ENCODE measurements around the gene SPATA33.
"Not testable (repeated sequence)": the region's sequence is repeated elsewhere in the genome, so short reads cannot be mapped to it uniquely, and the experiment has no call there.

SPATA33 gene

DNA sequence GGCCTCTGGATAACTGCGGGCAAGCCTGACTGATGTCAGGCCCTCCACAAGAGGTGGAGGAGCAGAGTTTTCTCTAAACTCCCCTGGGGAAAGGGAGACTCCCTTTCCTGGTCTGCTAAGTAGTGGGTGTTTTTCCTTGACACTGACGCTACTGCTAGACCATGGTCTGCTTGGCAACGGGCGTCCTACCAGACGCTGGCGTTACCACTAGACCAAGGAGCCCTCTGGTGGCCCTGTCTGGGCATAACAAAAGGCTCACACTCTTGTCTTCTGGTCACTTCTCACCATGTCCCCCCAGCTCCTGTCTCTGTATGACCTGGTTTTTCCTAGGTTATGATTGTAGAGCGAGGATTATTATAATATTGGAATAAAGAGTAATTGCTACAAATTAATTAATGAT, 9.4 kb downstream of the SPATA33 start:
- not testable (repeated sequence) for H3K27ac Mint-ChIP-seq; H3K27me3 Mint-ChIP-seq (ENCODE audit: low read depth); H3K4me3 Mint-ChIP-seq; H3K4me1 Mint-ChIP-seq; H3K9me3 Mint-ChIP-seq
- TF ChIP-seq, protein P1, sequence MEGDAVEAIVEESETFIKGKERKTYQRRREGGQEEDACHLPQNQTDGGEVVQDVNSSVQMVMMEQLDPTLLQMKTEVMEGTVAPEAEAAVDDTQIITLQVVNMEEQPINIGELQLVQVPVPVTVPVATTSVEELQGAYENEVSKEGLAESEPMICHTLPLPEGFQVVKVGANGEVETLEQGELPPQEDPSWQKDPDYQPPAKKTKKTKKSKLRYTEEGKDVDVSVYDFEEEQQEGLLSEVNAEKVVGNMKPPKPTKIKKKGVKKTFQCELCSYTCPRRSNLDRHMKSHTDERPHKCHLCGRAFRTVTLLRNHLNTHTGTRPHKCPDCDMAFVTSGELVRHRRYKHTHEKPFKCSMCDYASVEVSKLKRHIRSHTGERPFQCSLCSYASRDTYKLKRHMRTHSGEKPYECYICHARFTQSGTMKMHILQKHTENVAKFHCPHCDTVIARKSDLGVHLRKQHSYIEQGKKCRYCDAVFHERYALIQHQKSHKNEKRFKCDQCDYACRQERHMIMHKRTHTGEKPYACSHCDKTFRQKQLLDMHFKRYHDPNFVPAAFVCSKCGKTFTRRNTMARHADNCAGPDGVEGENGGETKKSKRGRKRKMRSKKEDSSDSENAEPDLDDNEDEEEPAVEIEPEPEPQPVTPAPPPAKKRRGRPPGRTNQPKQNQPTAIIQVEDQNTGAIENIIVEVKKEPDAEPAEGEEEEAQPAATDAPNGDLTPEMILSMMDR (IDR thresholded peaks at IDR 0.05; ENCODE audit: unreplicated experiment in 3 of 3) = peak in 1 of 3 experiments; percentile 37
- peaks cover 45% of the 10 kb centered on the region for H3K36me3 Mint-ChIP-seq (ENCODE audit: low read depth)

DNA sequence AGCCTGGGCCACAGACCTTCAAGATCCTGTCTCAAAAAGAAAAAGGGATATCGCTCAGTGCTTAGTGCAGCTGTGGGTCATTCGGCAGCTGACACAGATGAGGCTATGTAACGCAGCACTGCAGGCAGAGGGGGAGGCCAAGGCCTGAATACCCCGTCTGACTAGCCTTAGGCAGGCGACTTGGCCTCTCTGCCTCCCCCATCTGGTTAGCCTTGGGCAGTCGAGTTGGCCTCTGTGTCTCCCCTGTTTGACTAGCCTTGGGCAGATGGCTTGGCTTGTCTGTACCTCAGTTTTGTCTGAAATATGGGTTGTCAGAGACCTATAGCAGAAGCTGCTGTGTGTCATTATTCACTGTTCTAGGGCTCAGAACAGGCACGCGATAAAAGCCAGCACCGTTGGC, 10.0 kb downstream of the SPATA33 start:
- TF ChIP-seq, protein P1 (IDR thresholded peaks at IDR 0.05; ENCODE audit: unreplicated experiment in 3 of 3) = no peak
- Mint-ChIP-seq H3K36me3 (ENCODE audit: low read depth) (peaks cover 46% of the 10 kb centered on the region), H3K27me3 (ENCODE audit: low read depth) (peaks cover 3% of the 10 kb centered on the region), H3K27ac (no peak overlapping the region), H3K4me3 (no peak overlapping the region), H3K9me3 (peaks cover 9% of the 10 kb centered on the region), H3K4me1 (no peaks in the 10 kb centered on the region)

DNA sequence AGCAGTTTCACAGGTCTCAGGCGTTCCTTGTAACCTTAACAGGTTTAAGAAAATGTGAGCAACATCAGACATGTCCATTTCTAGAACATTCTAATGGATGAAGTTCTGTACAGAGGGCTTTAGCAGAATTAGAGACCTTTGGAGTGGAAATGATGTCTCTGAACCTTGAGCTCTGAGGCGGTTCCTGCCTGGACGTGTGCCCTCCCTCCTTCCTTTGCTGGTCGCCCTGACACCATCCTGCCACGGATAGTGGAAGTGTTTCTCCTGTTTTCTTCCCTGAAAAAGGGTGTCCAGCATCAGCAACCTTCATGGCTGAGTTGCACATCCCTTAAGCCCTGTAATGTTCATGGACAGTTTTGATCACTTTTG, 11.1 kb downstream of the SPATA33 start:
- TF ChIP-seq, protein P1 (IDR thresholded peaks at IDR 0.05; ENCODE audit: unreplicated experiment in 3 of 3) = no peak
- Mint-ChIP-seq H3K9me3 (peaks cover 9% of the 10 kb centered on the region), H3K27me3 (ENCODE audit: low read depth) (peaks cover 3% of the 10 kb centered on the region), H3K4me3 (no peak overlapping the region), H3K4me1 (no peaks in the 10 kb centered on the region), H3K27ac (no peak overlapping the region), H3K36me3 (ENCODE audit: low read depth) (peaks cover 39% of the 10 kb centered on the region)

DNA sequence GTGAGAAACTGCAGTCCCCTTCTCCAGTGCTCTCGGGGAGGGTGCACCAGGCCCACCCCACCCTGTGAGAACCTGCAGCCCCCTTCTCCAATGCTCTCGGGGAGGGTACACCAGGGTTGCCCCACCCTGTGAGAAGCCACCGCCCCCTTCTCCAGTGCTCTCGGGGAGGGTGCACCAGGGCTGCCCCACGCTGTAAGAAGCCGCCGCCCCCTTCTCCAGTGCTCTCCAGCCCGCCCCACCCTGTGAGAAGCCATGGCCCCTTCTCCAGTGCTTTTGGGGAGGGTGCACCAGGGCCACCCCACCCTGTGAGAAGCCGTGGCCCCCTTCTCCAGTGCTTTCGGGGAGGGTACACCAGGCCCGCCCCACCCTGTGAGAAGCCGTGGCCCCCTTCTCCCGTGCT, 12.1 kb downstream of the SPATA33 start:
- TF ChIP-seq, protein P1 (IDR thresholded peaks at IDR 0.05; ENCODE audit: unreplicated experiment in 3 of 3) = no peak
- H3K27ac Mint-ChIP-seq = no peak overlapping the region
- no peak overlapping the region for H3K4me3 Mint-ChIP-seq
- peaks cover 9% of the 10 kb centered on the region for H3K9me3 Mint-ChIP-seq
- H3K4me1 Mint-ChIP-seq = no peaks in the 10 kb centered on the region
- peaks cover 3% of the 10 kb centered on the region for H3K27me3 Mint-ChIP-seq (ENCODE audit: low read depth)
- peaks cover 32% of the 10 kb centered on the region for H3K36me3 Mint-ChIP-seq (ENCODE audit: low read depth)

DNA sequence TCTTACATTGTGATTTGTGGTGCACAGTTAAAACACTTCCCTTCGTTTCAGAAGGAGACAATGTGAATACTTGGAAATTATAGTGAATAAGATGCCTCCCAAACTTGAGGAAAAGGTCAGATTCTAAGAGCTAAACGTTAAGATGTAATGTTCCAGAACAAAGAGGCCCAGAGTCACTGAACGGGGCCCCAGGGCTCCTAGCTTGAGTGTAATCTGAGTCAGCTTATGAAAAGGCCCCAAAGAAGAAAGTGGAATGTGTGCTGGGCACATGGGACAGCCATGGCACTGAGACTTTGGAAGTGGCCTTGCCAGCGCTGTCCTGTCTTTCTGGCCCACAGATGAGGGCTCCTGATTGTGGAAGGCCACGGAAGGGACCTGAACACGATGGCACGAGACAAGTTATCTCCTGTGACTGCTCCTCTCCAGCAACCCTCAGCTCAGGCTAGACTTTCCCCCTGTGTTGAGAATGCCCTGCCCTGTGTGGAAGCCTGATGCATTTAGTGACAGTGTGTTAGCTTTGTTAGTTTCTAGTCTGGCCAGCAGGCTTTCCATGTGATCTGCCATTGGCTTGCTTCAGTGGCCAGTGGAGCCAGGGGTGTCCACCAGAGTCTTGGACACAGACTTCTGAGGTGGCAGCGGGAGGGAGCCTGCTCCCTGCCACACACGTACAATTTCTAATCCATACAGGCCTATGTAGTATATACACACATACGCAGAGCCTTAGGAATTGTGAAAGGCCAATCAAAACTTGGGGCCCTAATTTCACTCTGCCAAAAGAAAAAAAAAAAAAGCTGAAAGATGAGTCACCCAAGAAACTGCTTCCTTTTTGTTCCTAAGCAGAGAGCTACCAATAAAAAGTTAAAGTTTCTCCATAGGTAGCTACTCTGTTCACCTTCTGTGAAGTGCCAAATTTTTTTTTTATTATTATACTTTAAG, 13.1 kb downstream of the SPATA33 start:
- no peak overlapping the region for H3K27ac Mint-ChIP-seq
- TF ChIP-seq, protein P1 (IDR thresholded peaks at IDR 0.05; ENCODE audit: unreplicated experiment in 3 of 3) = no peak
- H3K4me1 Mint-ChIP-seq = no peaks in the 10 kb centered on the region
- peaks cover 8% of the 10 kb centered on the region for H3K9me3 Mint-ChIP-seq
- peaks cover 3% of the 10 kb centered on the region for H3K27me3 Mint-ChIP-seq (ENCODE audit: low read depth)
- H3K4me3 Mint-ChIP-seq = no peak overlapping the region
- peaks cover 27% of the 10 kb centered on the region for H3K36me3 Mint-ChIP-seq (ENCODE audit: low read depth)

DNA sequence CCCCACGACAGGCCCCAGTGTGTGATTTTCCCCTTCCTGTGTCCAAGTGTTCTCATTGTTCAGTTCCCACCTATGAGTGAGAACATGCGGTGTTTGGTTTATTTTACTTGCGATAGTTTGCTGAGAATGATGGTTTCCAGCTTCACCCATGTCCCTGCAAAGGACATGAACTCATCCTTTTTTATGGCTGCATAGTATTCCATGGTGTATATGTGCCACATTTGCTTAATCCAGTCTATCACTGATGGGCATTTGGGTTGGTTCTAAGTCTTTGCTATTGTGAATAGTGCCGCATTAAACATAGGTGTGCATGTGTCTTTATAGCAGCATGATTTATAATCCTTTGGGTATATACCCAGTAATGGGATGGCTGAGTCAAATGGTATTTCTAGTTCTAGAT, 13.9 kb downstream of the SPATA33 start:
- not testable (repeated sequence) for H3K4me3 Mint-ChIP-seq; H3K27me3 Mint-ChIP-seq (ENCODE audit: low read depth); H3K27ac Mint-ChIP-seq; H3K4me1 Mint-ChIP-seq; H3K9me3 Mint-ChIP-seq
- peaks cover 25% of the 10 kb centered on the region for H3K36me3 Mint-ChIP-seq (ENCODE audit: low read depth)

All from nephron (organoid).